HFFc6 (cell line): ENCODE data around the gene PUDP. TPM values are rescaled to one million over a fixed set of nuclear protein-coding genes. Genes with fewer than 3 reads are reported as not detected.

Experiments used
- DNase-seq: peaks from one replicate; pipeline ENCODE4 v3.0.0-alpha.2; 2018
- H3K27ac Mint-ChIP-seq: 2 replicates; pipeline ENCODE4 v1.8.0; 2020; ENCODE audit warnings: mild to moderate bottlenecking, mixed read lengths
- H3K27me3 Mint-ChIP-seq: 2 replicates; pipeline ENCODE4 v1.8.0; 2021; ENCODE audit warnings: mild to moderate bottlenecking, moderate library complexity, mixed read lengths; ENCODE audit not compliant: insufficient read depth
- H3K36me3 Mint-ChIP-seq: 2 replicates; pipeline ENCODE4 v1.8.0; 2021; ENCODE audit warnings: low read depth, mixed read lengths
- H3K4me1 Mint-ChIP-seq: 2 replicates; pipeline ENCODE4 v1.8.0; 2020; ENCODE audit warnings: low read depth, mixed read lengths
- H3K4me3 Mint-ChIP-seq: 2 replicates; pipeline ENCODE4 v1.8.0; 2020; ENCODE audit warnings: mild to moderate bottlenecking, moderate library complexity, mixed read lengths
- H3K9me3 Mint-ChIP-seq: 2 replicates; pipeline ENCODE4 v1.8.0; 2020; ENCODE audit warnings: mild to moderate bottlenecking, mixed read lengths
- CTCF ChIP-seq: fragments of 200-600 bp; sonication (generic); IDR thresholded peaks from 2 replicates; pipeline ENCODE4 v1.5.0; 2021; ENCODE audit warnings: antibody characterized with exemption, mild to moderate bottlenecking
- total RNA-seq, 6 experiments: library from RNA; stranded (reverse); fragmentation: NEBNext Ultra II Directional; extraction: Animal tissue kit (Norgen Biotek cat#: 25700); gene quantifications; 2 replicates in 1 of 6; 3 replicates in 5 of 6; pipeline ENCODE4 v1.2.3, GENCODE V29; 2021

PUDP gene
- total RNA-seq, 6 experiments from 2014 or later: 23.6 to 30.9 (median 25.9) TPM

GRCh38 chrX:7060444-7060843 lies 87.5 kb downstream of the PUDP start:
- DNase-seq: no peak
- peaks cover 22% of the 10 kb centered on the region for H3K36me3 Mint-ChIP-seq
- no peak overlapping the region for H3K4me3 Mint-ChIP-seq
- H3K9me3 Mint-ChIP-seq: no peaks in the 10 kb centered on the region
- peaks cover 8% of the 10 kb centered on the region for H3K4me1 Mint-ChIP-seq
- H3K27me3 Mint-ChIP-seq: no peaks in the 10 kb centered on the region; the same call in 1 of the 2 replicates
- H3K27ac Mint-ChIP-seq: no peak overlapping the region
- TF ChIP-seq CTCF: no peak

- peaks cover 22% of the 10 kb centered on the region for H3K36me3 Mint-ChIP-seq
- no peak for DNase-seq
- H3K9me3 Mint-ChIP-seq: no peaks in the 10 kb centered on the region
- H3K4me1 Mint-ChIP-seq: peaks cover 8% of the 10 kb centered on the region
- no peaks in the 10 kb centered on the region; the same call in 1 of the 2 replicates for H3K27me3 Mint-ChIP-seq
- H3K4me3 Mint-ChIP-seq: no peak overlapping the region
- no peak overlapping the region for H3K27ac Mint-ChIP-seq
- TF ChIP-seq CTCF: no peak
Measured at GRCh38 chrX:7059859-7060258, 88.1 kb downstream of the PUDP start.

GRCh38 chrX:7059214-7059838 lies 88.6 kb downstream of the PUDP start:
- H3K36me3 Mint-ChIP-seq: peaks cover 22% of the 10 kb centered on the region
- TF ChIP-seq CTCF: no peak
- no peaks in the 10 kb centered on the region; the same call in 1 of the 2 replicates for H3K27me3 Mint-ChIP-seq
- no peak overlapping the region for H3K27ac Mint-ChIP-seq
- no peaks in the 10 kb centered on the region for H3K9me3 Mint-ChIP-seq
- DNase-seq: no peak
- no peak overlapping the region for H3K4me3 Mint-ChIP-seq
- H3K4me1 Mint-ChIP-seq: peaks cover 8% of the 10 kb centered on the region

GRCh38 chrX:7055386-7056137 lies 92.4 kb downstream of the PUDP start:
- Mint-ChIP-seq H3K36me3 (peaks cover 23% of the 10 kb centered on the region), H3K27me3 (no peaks in the 10 kb centered on the region; the same call in 1 of the 2 replicates), H3K27ac (no peak overlapping the region), H3K4me3 (no peak overlapping the region), H3K9me3 (no peaks in the 10 kb centered on the region), H3K4me1 (no peaks in the 10 kb centered on the region)
- DNase-seq: no peak
- no peak for TF ChIP-seq CTCF

- Mint-ChIP-seq H3K27ac (no peak overlapping the region), H3K4me1 (no peaks in the 10 kb centered on the region), H3K27me3 (no peaks in the 10 kb centered on the region; the same call in 1 of the 2 replicates), H3K9me3 (no peaks in the 10 kb centered on the region), H3K4me3 (no peak overlapping the region), H3K36me3 (peaks cover 20% of the 10 kb centered on the region)
- no peak for DNase-seq
- TF ChIP-seq CTCF: no peak
Measured at GRCh38 chrX:7054219-7055216, 93.4 kb downstream of the PUDP start.
